ENCODE data around the gene SPRR2D.
"Not testable (repeated sequence)": the region's sequence is repeated elsewhere in the genome, so short reads cannot be mapped to it uniquely, and the experiment has no call there.

The SPRR2D gene

DNA sequence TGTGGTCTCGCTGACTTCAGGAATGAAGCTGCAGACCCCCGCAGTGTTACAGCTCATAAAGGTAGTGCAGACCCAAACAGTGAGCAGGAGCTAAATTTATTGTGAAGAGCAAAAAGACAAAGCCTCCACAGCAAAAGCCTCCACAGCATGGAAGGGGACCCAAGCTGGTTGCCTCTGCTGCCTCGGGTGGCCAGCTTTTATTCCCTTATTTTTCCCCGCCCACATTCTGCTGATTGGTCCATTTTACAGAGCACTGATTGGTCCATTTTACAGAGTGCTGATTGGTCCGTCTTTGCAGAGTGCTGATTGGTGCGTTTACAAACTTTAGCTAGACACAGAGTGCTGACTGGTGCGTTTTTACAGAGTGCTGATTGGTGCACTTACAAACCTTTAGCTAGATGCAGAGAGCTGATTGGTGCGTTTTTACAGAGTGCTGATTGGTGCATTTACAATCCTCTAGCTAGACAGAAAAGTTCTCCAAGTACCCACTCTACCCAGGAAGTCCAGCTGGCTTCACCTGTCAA lies 29.6 kb downstream of the SPRR2D start:
- not testable (repeated sequence) for DNase-seq (ENCODE audit: low read depth, low spot score)

DNA sequence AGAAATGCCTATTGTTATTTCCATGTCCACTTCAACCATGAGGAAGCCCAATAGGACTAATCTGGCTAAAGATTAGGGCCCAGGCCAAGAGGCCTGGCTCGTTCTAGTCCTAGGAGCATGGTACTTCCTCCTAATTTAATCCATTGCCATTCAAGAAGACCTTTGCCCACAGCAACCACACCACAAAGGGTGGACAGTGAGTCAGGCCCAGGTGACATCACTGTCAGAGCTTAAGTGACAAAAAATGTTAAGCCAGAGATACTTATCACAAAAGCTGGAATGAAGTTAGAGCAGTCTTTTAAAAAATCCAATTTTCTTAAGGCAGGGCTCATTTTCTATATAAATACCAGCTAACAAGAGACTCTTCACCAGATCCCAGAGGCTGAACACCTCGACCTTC lies 39.5 kb downstream of the SPRR2D start, which contains the start of gene SPRR3:
Gene SPRR3 (plus strand): TSS at position 368 of the 400 bp plus-strand sequence. CDS start 1,272 bp downstream, outside the sequence.
- no peak for DNase-seq (ENCODE audit: low read depth, low spot score)

DNA sequence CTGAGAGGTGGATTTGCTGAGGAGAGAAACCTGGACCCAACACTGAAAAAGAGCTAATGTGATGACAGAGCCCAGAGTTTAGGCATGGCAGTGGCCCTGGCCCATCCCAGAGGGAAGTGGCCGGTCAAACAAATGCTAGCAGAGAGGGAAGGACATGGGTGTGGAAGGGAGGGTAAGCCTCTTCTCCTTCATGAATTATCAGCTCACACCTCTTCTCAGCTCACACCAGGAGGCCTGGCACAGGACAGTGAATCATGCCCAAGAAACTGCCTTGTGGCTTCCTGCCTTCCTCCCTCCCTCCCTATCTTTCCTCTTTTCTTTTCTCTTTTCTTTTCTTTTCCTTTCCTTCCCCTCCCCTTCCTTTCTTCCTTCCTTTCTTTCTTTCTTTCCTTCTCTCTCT lies 40.6 kb downstream of the SPRR2D start:
- DNase-seq (ENCODE audit: low read depth, low spot score) = no peak

GRCh38 chr1:152999818-153000217 lies 41.1 kb downstream of the SPRR2D start:
- DNase-seq (ENCODE audit: low read depth, low spot score) = no peak

GRCh38 chr1:152998476-152998875 lies 42.4 kb downstream of the SPRR2D start:
- no peak for DNase-seq (ENCODE audit: low read depth, low spot score)

GRCh38 chr1:152997901-152998300 lies 43.0 kb downstream of the SPRR2D start:
- no peak for DNase-seq (ENCODE audit: low read depth, low spot score)

GRCh38 chr1:152996633-152997400 lies 44.1 kb downstream of the SPRR2D start:
- DNase-seq (ENCODE audit: low read depth, low spot score) = no peak

- DNase-seq (ENCODE audit: low read depth, low spot score) = no peak
Observed at GRCh38 chr1:152995842-152996241, 45.1 kb downstream of the SPRR2D start.

- no peak for DNase-seq (ENCODE audit: low read depth, low spot score)
Observed at GRCh38 chr1:152993186-152993585, 47.7 kb downstream of the SPRR2D start.

Data from astrocyte of the hippocampus (primary cell).